Measurements from ENCODE around the gene ETFA.

Gene ETFA

GRCh38 chr15:76168237-76168984 lies 142.9 kb downstream of the ETFA start:
- DNase-seq: no peak

DNA sequence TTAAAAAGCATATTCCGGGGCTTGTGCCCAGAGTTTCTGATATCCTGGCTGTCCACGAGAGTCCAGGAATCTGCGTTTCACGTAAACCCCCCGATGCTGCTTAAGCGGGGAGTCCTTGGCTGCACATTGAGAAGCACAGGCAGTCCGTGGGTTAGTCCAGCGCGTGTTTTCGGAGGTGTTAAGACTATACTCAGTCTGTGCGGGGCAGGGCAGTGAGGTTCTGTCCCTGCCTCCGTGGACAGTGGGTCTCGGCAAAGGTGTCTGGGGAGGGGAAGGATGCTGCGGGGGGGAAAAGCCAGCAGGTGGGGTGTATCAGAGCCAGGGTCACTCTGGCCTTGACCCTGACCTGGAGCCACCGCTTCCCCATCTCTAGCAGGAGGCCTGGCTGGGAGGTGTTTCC lies 145.3 kb downstream of the ETFA start:
- no peak for DNase-seq

Measured in activated CD4-positive, alpha-beta T cell treated with anti-CD3 and anti-CD28 coated beads, Interleukin-10, Interleukin-2, amounts not matched to agents 100 ng/mL and 50 ng/mL, durations not matched to agents 16 hours and 8 hours (primary cell).